Measurements from ENCODE around the gene NACC1. TPM values are rescaled to one million over a fixed set of nuclear protein-coding genes. Genes with fewer than 3 reads are reported as not detected.

The NACC1 gene
- total and polyA plus RNA-seq, 8 donors = 6.9 to 122 (median 23.4) TPM

GRCh38 chr19:13094106-13094504 is 24.0 kb upstream of the NACC1 start:
- WGBS, 5 donors = 36 to 66% (median 51%) methylated on average over 5 of the region's 5 CpGs
- Histone ChIP-seq H3K4me3 (no peak overlapping the region), H3K36me3 (peaks cover 0 to 33% (median 28%) of the 10 kb centered on the region in 4 donors), H3K4me1 (peaks cover 66 to 95% (median 81%) of the 10 kb centered on the region in 4 donors), H3K27ac (peak overlapping the region in 4 of 5 donors; percentile 61 to 96 (median 88)), H3K27me3 (peaks cover 0 to 6% (median 0%) of the 10 kb centered on the region in 3 donors), H3K9me3 (no peaks in the 10 kb centered on the region)
- peak in 1 of 2 donors; percentile 72 for DNase-seq
- intact Hi-C loops (cut with DNase I; ENCODE audit: low total_unique reads) = no loop called here
- peak in 1 of 7 experiments; percentile 58 for TF ChIP-seq CTCF (IDR thresholded peaks at IDR 0.05)
- TF ChIP-seq POLR2AphosphoS5 (IDR thresholded peaks at IDR 0.05) = no peak

GRCh38 chr19:13094771-13095392 is 23.2 kb upstream of the NACC1 start:
- peaks cover 0 to 25% (median 23%) of the 10 kb centered on the region in 4 donors for H3K36me3 ChIP-seq
- peaks cover 72 to 98% (median 85%) of the 10 kb centered on the region in 4 donors for H3K4me1 ChIP-seq
- intact Hi-C loops (cut with DNase I; ENCODE audit: low total_unique reads) = no loop called here
- peaks cover 0 to 6% (median 0%) of the 10 kb centered on the region in 3 donors for H3K27me3 ChIP-seq
- DNase-seq = peak in 1 of 2 donors; percentile 65
- H3K4me3 ChIP-seq = peak overlapping the region; percentile 2 to 46 (median 28)
- H3K27ac ChIP-seq = peak overlapping the region in 4 of 5 donors; percentile 61 to 96 (median 88)
- WGBS, 5 donors = 53 to 72% (median 66%) methylated on average over 12 to 16 of the region's 16 CpGs
- no peaks in the 10 kb centered on the region for H3K9me3 ChIP-seq
- no peak for TF ChIP-seq POLR2A (IDR thresholded peaks at IDR 0.05)

- peak overlapping the region in 4 of 5 donors; percentile 61 to 96 (median 88) for H3K27ac ChIP-seq
- H3K9me3 ChIP-seq = no peaks in the 10 kb centered on the region
- WGBS, 5 donors = 70 to 86% (median 73%) methylated on average over 19 to 25 of the region's 25 CpGs
- H3K4me3 ChIP-seq = peak overlapping the region; percentile 2 to 46 (median 28)
- H3K4me1 ChIP-seq = peaks cover 73 to 100% (median 86%) of the 10 kb centered on the region in 4 donors
- peaks cover 0 to 21% (median 20%) of the 10 kb centered on the region in 4 donors for H3K36me3 ChIP-seq
- DNase-seq = peak in 1 of 2 donors; percentile 49
- TF ChIP-seq CTCF (IDR thresholded peaks at IDR 0.05) (no peak), POLR2A (IDR thresholded peaks at IDR 0.05) (no peak)
- peaks cover 0 to 6% (median 0%) of the 10 kb centered on the region in 3 donors for H3K27me3 ChIP-seq
- intact Hi-C loops (cut with DNase I; ENCODE audit: low total_unique reads) = no loop called here
These were observed 22.7 kb upstream of the NACC1 start for GRCh38 chr19:13095393-13095784.

GRCh38 chr19:13095934-13096927 is 21.8 kb upstream of the NACC1 start:
- TF ChIP-seq CTCF (IDR thresholded peaks at IDR 0.05) = no peak
- TF ChIP-seq POLR2A (IDR thresholded peaks at IDR 0.05) = no peak
- no peak for TF ChIP-seq POLR2AphosphoS5 (IDR thresholded peaks at IDR 0.05)
- no peak for TF ChIP-seq EP300 (IDR thresholded peaks at IDR 0.05)
- intact Hi-C loops (cut with DNase I; ENCODE audit: low total_unique reads) = no loop called here
- Histone ChIP-seq H3K4me1 (peaks cover 68 to 100% (median 88%) of the 10 kb centered on the region in 4 donors), H3K27me3 (peaks cover 0 to 6% (median 0%) of the 10 kb centered on the region in 3 donors), H3K36me3 (peaks cover 0 to 18% (median 16%) of the 10 kb centered on the region in 4 donors), H3K9me3 (no peaks in the 10 kb centered on the region), H3K27ac (peak overlapping the region; percentile 35 to 96 (median 86)), H3K4me3 (peak overlapping the region in 3 of 4 donors; percentile 15 to 46 (median 40))
- WGBS, 5 donors = 50 to 60% (median 58%) methylated on average over 39 to 44 of the region's 44 CpGs
- peak in 1 of 2 donors; percentile 65 for DNase-seq

All from stomach (tissue), 9 donors.